ENCODE data around the gene DUS1L.

Gene DUS1L

DNA sequence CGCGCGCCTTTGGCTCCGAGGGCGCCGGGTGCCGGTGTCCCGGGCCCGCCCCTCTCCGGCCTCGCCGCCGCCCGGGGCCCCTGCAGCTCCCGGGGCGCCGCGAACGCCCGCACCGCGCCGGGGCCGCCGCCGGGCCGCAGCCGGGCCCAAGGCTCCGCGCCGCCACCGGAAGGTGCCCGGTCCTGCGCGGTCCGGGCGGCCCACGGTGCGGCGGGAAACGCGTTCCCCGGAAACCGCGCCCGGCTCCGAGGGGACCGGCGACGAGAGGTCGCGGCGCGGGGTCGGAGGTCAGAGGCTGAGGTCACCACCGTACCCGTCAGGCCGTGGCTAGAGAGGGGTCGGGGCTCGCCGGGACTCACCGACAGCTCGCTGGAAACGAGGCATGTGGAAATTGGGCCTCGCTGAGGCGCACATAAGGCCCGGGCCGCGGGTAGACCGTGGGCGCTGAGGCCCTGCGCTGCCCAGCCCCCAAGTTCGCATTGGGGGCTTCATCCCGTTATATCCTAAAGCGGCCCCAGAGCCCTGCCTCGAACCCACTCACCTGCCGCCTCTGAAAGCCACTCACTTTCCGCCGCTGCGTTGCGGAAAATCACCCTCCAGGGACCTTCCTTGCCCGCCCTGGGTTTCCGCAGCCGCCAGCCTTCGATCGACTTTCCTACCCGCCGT lies at the start of gene DUS1L:
DUS1L (minus strand) TSS at position 167 of the 666 bp plus-strand sequence. CDS start 745 bp downstream, outside the sequence.
- TF ChIP-seq GATA2 (IDR thresholded peaks at IDR 0.05; ENCODE audit: low read depth, low read length) (no peak), GATA3 (IDR thresholded peaks at IDR 0.05; ENCODE audit: low read depth, low read length) (no peak)

- TF ChIP-seq GATA2 (IDR thresholded peaks at IDR 0.05; ENCODE audit: low read depth, low read length) (no peak), GATA3 (IDR thresholded peaks at IDR 0.05; ENCODE audit: low read depth, low read length) (no peak)
These were observed 49.3 kb upstream of the DUS1L start for GRCh38 chr17:82114872-82115271.

DNA sequence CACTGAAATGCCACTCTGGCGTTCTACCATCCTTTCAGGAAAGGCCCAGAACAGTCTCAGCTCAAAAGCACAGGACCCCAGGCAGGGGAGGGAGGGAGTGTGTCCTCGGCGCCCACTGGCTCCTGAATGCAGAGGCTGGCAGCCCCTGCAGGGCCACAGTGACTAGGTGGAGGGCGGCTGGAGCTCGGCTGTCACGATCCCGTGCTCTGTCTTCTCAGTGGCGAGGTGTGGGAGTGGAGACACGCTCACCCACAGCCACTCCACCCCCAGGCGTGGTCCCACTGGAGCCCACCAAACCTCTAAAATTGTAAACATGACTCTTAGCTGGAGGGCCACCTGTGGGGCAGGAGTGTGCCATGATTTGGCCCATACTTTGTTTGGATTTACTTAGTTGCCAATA lies 48.8 kb upstream of the DUS1L start:
- TF ChIP-seq GATA2 (IDR thresholded peaks at IDR 0.05; ENCODE audit: low read depth, low read length) (no peak), GATA3 (IDR thresholded peaks at IDR 0.05; ENCODE audit: low read depth, low read length) (no peak)

DNA sequence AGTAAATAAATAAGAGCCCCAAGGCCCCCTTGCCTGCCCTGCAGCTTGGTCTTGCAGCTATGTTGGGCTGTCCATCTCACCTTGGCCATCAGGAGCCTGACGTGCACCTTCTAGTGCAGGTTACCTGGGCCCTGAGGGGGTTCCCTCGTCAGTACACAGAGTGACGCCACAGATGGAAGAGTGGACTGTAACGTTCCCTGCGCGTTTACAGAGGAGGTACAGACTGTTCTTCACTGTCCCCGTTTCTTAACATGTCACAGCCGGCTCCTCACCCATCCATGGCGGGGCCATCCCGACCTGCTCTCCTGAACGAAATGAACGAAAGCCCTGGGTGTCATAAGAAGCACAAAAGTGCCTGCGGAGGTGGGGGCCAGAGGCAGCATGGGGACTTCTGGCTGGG lies 48.3 kb upstream of the DUS1L start:
- no peak for TF ChIP-seq GATA3 (IDR thresholded peaks at IDR 0.05; ENCODE audit: low read depth, low read length)
- TF ChIP-seq GATA2 (IDR thresholded peaks at IDR 0.05; ENCODE audit: low read depth, low read length), result no peak

DNA sequence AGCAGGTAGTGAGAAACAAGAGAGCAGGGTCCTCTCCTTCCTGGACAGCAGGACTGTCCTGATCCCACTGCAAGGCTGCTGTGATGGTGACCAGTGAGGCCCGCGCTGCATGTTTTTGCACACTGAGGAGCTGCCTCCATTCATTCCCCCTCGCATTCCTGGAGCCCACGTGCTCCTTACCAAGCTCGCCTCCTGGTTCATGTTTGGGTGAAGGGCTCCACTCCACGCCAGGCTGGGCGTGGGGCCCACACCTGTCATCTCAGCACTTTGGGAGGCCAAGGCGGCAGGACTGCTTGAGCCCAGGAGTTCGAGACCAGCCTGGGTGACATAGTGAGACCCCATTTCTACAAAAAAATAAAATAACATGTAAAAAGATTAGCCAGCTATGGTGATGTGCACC lies 47.8 kb upstream of the DUS1L start:
- TF ChIP-seq GATA2 (IDR thresholded peaks at IDR 0.05; ENCODE audit: low read depth, low read length) (no peak), GATA3 (IDR thresholded peaks at IDR 0.05; ENCODE audit: low read depth, low read length) (no peak)

DNA sequence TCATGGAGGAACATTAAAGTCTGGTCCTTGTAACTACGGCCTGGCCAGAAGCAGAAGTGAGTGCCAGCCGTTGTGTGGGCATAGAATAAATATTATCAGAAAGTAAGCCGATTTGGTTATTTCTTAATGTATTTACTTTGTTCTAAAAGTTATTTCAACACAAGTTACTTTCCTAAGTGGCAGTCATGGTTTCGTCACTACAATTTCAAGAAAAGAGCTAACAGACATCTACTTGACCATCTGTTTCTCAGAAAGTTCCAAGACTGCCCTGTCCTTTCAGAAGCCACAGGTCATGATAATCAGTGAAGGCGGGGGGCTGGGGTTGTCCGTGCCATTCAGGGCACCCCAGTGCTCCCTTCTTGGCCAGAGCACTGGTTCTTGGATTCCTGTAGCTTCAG lies 47.3 kb upstream of the DUS1L start:
- TF ChIP-seq GATA3 (IDR thresholded peaks at IDR 0.05; ENCODE audit: low read depth, low read length) (no peak), GATA2 (IDR thresholded peaks at IDR 0.05; ENCODE audit: low read depth, low read length) (no peak)

- TF ChIP-seq GATA3 (IDR thresholded peaks at IDR 0.05; ENCODE audit: low read depth, low read length), result no peak
- TF ChIP-seq GATA2 (IDR thresholded peaks at IDR 0.05; ENCODE audit: low read depth, low read length), result no peak
These were observed 46.7 kb upstream of the DUS1L start for GRCh38 chr17:82112181-82112913.

- TF ChIP-seq GATA2 (IDR thresholded peaks at IDR 0.05; ENCODE audit: low read depth, low read length), result no peak
- TF ChIP-seq GATA3 (IDR thresholded peaks at IDR 0.05; ENCODE audit: low read depth, low read length), result no peak
These were observed 44.7 kb upstream of the DUS1L start for GRCh38 chr17:82110298-82110697.

DNA sequence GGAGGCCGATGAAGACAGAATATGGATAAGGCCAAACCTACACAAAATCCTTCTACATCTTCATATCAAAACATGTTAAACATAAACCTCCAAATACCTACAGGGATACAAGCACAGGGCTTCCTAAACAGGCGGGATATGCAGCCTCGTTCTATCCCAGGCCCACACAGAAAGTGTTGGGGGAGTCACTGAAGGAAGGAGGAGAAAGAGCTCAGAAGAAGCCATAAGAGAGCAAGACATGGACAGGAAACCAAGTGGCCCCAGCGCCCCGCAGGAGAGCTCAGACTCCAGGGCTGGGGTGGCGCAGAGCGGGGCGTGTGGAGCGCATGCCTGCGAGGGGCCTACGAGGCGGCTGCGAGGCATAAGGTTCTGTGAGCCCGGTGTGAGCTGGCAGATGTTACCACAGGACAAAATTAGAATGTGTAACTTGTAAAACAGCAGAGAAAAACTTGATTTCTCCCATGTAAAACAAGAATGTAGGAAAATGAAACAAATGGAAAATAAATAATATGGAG lies 43.4 kb upstream of the DUS1L start:
- TF ChIP-seq GATA2 (IDR thresholded peaks at IDR 0.05; ENCODE audit: low read depth, low read length), result no peak
- no peak for TF ChIP-seq GATA3 (IDR thresholded peaks at IDR 0.05; ENCODE audit: low read depth, low read length)

DNA sequence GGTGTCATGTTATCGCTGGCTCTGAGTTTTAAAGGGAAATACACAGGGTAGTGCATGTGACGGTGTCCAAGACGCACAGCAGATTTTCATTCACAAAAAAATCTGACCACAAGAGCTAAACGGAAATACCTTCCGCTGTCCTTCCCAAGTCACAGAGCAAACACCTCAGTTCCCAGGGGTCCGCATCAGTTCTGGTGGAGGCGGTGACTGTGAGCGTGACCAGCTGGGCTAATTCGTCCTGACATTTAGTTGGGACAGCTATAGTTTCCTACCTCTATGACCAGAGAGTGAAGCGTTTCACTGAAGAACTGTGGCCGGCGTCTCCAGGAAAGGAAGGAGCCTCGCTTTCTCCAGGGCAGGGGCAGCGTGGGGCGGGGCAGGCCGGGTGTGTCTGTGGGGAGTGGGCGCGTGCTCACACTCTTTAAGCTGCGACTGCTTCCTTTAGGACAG lies 42.9 kb upstream of the DUS1L start:
- TF ChIP-seq GATA2 (IDR thresholded peaks at IDR 0.05; ENCODE audit: low read depth, low read length) (no peak), GATA3 (IDR thresholded peaks at IDR 0.05; ENCODE audit: low read depth, low read length) (no peak)

DNA sequence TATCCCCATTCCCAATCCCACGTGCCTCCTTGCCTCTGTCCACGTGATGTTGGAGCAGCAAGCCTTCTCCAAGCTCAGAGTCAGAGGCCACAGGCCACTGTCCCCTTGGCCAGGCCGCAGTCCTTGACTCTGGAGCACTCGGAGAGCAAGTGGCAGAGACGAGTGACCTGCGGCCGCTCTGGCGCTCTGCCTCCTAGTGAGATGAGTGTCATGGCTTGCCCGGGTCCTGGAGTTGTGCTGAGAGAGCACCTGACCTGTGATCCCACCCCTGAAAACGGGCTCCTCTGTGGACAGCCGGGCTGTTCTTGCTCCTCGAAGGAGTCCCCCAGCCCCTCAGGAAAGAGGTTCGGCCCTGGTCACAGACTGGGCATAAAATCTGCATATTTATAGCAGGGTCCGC lies 42.4 kb upstream of the DUS1L start:
- TF ChIP-seq GATA3 (IDR thresholded peaks at IDR 0.05; ENCODE audit: low read depth, low read length) (no peak), GATA2 (IDR thresholded peaks at IDR 0.05; ENCODE audit: low read depth, low read length) (no peak)

DNA sequence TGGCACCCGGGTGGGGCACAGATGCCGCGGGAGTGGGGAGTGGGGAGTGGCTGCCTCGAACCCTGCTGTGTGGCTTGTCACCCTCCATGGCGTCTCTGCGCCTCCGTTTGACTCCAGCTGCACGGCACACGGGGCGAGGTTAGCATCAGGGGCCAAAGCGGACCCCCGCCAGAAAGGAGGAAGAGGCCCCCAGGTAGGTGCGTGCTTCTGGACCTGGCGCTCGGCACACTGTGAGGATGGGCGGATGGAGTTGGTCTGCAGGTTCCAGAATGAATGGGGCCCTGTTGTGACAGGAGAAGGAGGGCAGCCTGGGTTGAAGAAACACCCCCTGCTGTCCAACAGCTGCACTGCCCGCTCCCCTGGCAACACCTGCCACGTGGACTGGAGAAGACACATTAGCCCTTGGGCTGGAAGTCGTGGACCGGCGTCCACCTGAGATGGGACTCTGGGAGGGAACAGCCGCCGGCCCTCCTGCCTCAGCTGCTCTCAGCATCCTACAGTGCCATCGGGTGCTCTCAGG lies 41.8 kb upstream of the DUS1L start:
- TF ChIP-seq GATA3 (IDR thresholded peaks at IDR 0.05; ENCODE audit: low read depth, low read length) (no peak), GATA2 (IDR thresholded peaks at IDR 0.05; ENCODE audit: low read depth, low read length) (no peak)

DNA sequence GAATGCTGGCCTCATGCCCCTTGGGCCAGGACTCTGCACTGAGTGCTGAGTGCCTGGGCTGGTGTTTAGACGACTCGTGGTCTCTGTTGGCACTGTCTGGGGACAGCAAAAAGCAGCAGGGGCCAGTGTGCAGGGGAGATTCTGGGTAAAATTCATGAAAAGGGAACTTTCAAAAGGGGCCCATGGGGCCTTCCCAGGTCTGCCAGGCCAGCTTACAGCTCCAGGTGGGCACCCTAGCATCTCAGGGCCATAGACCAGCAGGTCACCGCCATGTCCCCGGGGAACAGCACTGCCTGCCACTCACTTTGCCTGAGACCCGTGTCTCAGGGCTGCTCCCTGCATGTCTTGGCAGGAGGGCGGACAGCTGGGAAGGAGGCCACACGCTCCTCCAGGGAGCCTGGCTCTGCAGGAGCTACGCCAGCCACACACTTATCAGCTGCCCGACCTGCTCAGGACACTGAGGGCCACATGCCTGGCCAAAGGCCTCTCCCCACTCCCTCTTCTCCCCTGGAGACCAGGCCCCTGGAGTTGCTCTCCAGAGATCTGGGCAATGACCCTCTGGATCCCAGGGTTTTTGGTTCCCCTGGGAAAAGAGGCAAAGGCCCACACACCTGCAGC lies 41.2 kb upstream of the DUS1L start:
- TF ChIP-seq GATA3 (IDR thresholded peaks at IDR 0.05; ENCODE audit: low read depth, low read length) (no peak), GATA2 (IDR thresholded peaks at IDR 0.05; ENCODE audit: low read depth, low read length) (no peak)

Data from SH-SY5Y (cell line).